Vagina (tissue), 2 donors: Measurements from ENCODE around the gene PRLH. TPM values are rescaled to one million over a fixed set of nuclear protein-coding genes. Genes with fewer than 3 reads are reported as not detected.

Experiments used
- DNase-seq, 2 donors: peaks; one replicate each; pipeline ENCODE4 v3.0.0-alpha.2; 2017; ENCODE audit errors: extremely low spot score in 2 of 2
- H3K27ac ChIP-seq: fragments of 200-600 bp; sonication (generic); one replicate; pipeline ENCODE4 v1.5.1; 2019
- H3K27me3 ChIP-seq: fragments of 200-600 bp; sonication (generic); one replicate; pipeline ENCODE4 v1.5.1; 2019
- H3K36me3 ChIP-seq, 2 donors: fragments of 200-600 bp; sonication (generic); one replicate each; pipeline ENCODE4 v1.5.1; 2017 to 2019
- H3K4me1 ChIP-seq: fragments of 200-600 bp; sonication (generic); one replicate; pipeline ENCODE4 v1.5.1; 2019
- H3K4me3 ChIP-seq, 2 donors: fragments of 200-600 bp; sonication (generic); 1 replicate in 1 of 2; 2 replicates in 1 of 2; pipeline ENCODE4 v1.5.1; 2016 to 2019
- H3K9me3 ChIP-seq: fragments of 200-600 bp; sonication (generic); one replicate; pipeline ENCODE4 v1.5.1; 2019
- POLR2A ChIP-seq, 2 donors: fragments of 450-650 bp; IDR thresholded peaks; one replicate each; pipeline ENCODE4 v1.6.1; 2017; ENCODE audit warnings: antibody characterized with exemption in 2 of 2, mild to moderate bottlenecking in 2 of 2, moderate library complexity in 2 of 2
- POLR2AphosphoS5 ChIP-seq, 2 donors: sonication (generic); formaldehyde crosslinking; IDR thresholded peaks; one replicate each; pipeline ENCODE4 v1.9.0; 2017; ENCODE audit warnings: antibody characterized with exemption in 2 of 2, mild to moderate bottlenecking in 2 of 2, low read depth in 1 of 2; ENCODE audit not compliant: insufficient read depth in 1 of 2
- intact Hi-C: fragments of 100-400 bp; cut with DNase I; formaldehyde crosslinking; loops from one replicate; pipeline ENCODE4 v1.15.1; 2023
- total RNA-seq: library from RNA; depleted of rRNA; stranded (reverse); fragments of >200 nt; gene quantifications from one replicate; pipeline ENCODE4 v1.2.3, GENCODE V29; 2016
- TF ChIP-seq, protein P1 (sequence below), 3 experiments: fragments of 450-650 bp in 2 of 3; fragments of 200-600 bp in 1 of 3; sonication (generic) in 1 of 3; IDR thresholded peaks; one replicate each; pipeline ENCODE4 v1.5.1; 2017 to 2019; ENCODE audit warnings: antibody characterized with exemption in 3 of 3, mild to moderate bottlenecking in 2 of 3, moderate library complexity in 2 of 3

The PRLH gene
- total RNA-seq, 1 donor from 2014 or later: not detected

DNA sequence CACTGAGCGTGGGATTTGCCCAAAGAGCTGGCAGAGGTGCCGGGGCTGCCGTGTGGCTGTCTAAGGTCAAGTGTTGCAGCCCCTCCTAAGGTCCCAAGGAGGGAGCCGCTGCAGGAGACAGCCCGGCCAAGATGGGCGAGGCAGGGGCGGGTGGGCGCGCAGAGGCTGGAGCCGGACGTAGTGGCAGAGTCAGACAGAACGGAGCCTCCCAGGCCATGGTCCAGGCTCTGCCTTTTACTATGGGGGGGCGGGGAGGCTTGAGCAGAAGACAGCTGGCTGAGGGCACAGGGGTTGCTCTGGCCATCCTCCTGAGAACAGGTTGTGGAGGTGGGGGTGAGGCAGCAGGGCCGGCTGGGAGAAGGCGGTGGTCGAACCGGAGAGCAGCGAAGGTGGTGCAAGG is 27.5 kb upstream of the PRLH start:
- Histone ChIP-seq H3K36me3 (peaks cover 0 to 4% of the 10 kb centered on the region in 2 donors), H3K4me1 (peaks cover 27% of the 10 kb centered on the region), H3K27me3 (no peaks in the 10 kb centered on the region), H3K27ac (peak overlapping the region; percentile 65), H3K4me3 (no peak overlapping the region), H3K9me3 (no peaks in the 10 kb centered on the region)
- TF ChIP-seq, protein P1, sequence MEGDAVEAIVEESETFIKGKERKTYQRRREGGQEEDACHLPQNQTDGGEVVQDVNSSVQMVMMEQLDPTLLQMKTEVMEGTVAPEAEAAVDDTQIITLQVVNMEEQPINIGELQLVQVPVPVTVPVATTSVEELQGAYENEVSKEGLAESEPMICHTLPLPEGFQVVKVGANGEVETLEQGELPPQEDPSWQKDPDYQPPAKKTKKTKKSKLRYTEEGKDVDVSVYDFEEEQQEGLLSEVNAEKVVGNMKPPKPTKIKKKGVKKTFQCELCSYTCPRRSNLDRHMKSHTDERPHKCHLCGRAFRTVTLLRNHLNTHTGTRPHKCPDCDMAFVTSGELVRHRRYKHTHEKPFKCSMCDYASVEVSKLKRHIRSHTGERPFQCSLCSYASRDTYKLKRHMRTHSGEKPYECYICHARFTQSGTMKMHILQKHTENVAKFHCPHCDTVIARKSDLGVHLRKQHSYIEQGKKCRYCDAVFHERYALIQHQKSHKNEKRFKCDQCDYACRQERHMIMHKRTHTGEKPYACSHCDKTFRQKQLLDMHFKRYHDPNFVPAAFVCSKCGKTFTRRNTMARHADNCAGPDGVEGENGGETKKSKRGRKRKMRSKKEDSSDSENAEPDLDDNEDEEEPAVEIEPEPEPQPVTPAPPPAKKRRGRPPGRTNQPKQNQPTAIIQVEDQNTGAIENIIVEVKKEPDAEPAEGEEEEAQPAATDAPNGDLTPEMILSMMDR (IDR thresholded peaks at IDR 0.05): no peak
- no peak for TF ChIP-seq POLR2AphosphoS5 (IDR thresholded peaks at IDR 0.05; ENCODE audit: insufficient read depth in 1 of 2, low read depth in 1 of 2)
- TF ChIP-seq POLR2A (IDR thresholded peaks at IDR 0.05): no peak
- intact Hi-C loops: no loop called here
- no peak for DNase-seq

DNA sequence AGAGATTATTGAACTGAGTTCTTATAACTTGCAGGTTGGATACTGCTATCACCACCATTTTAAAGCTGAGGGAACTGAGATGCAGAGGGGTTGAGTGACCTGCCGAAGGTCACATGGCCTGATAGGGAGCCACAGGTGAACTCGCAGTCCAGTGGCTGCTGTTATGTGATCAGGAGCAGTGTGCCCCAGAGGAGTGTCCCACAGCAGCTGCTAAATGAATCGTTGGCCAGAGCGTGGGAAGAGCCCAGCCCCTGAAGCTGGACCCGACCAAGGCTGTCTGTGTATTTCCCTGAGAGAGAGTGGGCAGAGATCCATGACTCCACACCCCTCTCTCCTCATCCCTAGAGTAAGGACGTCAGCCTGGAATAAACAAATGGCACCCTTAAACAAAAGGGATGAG is 26.7 kb upstream of the PRLH start:
- TF ChIP-seq POLR2AphosphoS5 (IDR thresholded peaks at IDR 0.05; ENCODE audit: insufficient read depth in 1 of 2, low read depth in 1 of 2) (no peak), POLR2A (IDR thresholded peaks at IDR 0.05) (no peak)
- TF ChIP-seq, protein P1 (IDR thresholded peaks at IDR 0.05): no peak
- intact Hi-C loops: no loop called here
- H3K27ac ChIP-seq: peak overlapping the region; percentile 65
- no peaks in the 10 kb centered on the region for H3K27me3 ChIP-seq
- H3K4me1 ChIP-seq: peaks cover 27% of the 10 kb centered on the region
- H3K4me3 ChIP-seq: no peak overlapping the region
- DNase-seq: no peak
- no peaks in the 10 kb centered on the region for H3K9me3 ChIP-seq
- H3K36me3 ChIP-seq: peaks cover 0 to 4% of the 10 kb centered on the region in 2 donors

DNA sequence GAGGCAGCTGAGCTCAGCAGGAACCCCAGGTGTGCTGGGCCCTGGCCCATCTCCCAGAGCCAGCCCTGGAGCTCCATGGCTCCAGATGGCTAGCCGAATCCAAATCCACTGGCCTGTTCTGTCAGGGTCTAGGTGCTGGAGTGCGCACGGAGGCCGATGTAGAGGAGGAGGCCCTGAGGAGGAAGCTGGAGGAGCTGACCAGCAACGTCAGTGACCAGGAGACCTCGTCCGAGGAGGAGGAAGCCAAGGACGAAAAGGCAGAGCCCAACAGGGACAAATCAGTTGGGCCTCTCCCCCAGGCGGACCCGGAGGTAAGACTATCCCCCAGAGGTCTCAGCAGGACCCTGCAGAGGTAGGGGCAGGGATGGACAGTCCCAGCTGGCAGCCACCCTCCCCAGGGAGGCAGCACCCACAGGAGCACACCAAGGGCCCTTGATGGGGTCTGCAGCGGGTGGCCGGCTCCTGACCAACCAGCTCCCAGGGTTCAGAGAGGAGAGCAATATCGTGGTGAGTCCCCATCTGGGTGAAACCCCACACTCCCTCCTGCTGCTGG is 26.1 kb upstream of the PRLH start:
- H3K4me1 ChIP-seq: peaks cover 27% of the 10 kb centered on the region
- DNase-seq: no peak
- H3K27me3 ChIP-seq: no peaks in the 10 kb centered on the region
- H3K36me3 ChIP-seq: peaks cover 0 to 3% of the 10 kb centered on the region in 2 donors
- TF ChIP-seq, protein P1 (IDR thresholded peaks at IDR 0.05): no peak
- no peak for TF ChIP-seq POLR2A (IDR thresholded peaks at IDR 0.05)
- TF ChIP-seq POLR2AphosphoS5 (IDR thresholded peaks at IDR 0.05; ENCODE audit: insufficient read depth in 1 of 2, low read depth in 1 of 2): no peak
- H3K27ac ChIP-seq: peak overlapping the region; percentile 65
- H3K9me3 ChIP-seq: no peaks in the 10 kb centered on the region
- no peak overlapping the region for H3K4me3 ChIP-seq
- intact Hi-C loops: no loop called here

DNA sequence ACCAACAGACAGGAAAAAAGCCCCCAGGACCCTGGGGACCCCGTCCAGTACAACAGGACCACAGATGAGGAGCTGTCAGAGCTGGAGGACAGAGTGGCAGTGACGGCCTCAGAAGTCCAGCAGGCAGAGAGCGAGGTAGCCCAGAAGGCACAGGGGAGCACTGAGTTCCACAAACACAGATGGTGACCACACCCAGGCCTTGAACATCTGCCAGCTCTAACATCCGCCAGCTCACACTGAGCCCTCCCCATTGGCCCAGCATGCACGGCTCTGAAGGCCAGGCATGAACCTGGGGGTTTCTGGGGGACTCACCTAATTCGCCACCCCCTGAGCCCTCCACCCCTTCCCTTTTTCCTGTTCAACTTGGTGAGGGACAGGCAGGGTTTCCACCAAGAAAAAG is 25.6 kb upstream of the PRLH start:
- Histone ChIP-seq H3K4me3 (no peak overlapping the region), H3K27ac (peak overlapping the region; percentile 65), H3K27me3 (no peaks in the 10 kb centered on the region), H3K4me1 (peaks cover 27% of the 10 kb centered on the region), H3K9me3 (no peaks in the 10 kb centered on the region), H3K36me3 (no peaks in the 10 kb centered on the region)
- intact Hi-C loops: no loop called here
- DNase-seq: no peak
- TF ChIP-seq POLR2A (IDR thresholded peaks at IDR 0.05) (no peak), POLR2AphosphoS5 (IDR thresholded peaks at IDR 0.05; ENCODE audit: insufficient read depth in 1 of 2, low read depth in 1 of 2) (no peak)
- TF ChIP-seq, protein P1 (IDR thresholded peaks at IDR 0.05): no peak

DNA sequence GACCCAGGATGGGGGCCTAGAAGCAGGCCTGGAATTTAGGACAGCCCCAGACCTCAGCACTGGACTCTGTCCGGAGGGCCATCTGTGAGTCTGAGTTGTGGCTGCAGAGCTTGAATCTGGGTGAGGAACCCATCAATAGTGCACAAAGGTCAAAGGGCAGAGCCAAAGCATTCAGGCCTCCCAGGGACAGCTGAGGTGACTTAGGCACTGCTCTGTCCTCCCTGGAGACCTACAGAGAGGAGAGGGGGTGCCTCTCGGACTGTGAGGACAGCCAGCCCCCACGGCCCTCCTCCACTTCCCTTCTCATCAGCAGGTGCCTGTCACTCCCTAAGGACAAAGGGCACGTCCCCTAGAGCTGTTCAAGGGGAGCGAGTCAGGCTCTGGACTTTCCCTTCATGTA is 25.1 kb upstream of the PRLH start:
- intact Hi-C loops: no loop called here
- no peaks in the 10 kb centered on the region for H3K9me3 ChIP-seq
- H3K27me3 ChIP-seq: no peaks in the 10 kb centered on the region
- H3K27ac ChIP-seq: peak overlapping the region; percentile 65
- H3K4me1 ChIP-seq: peaks cover 27% of the 10 kb centered on the region
- no peak overlapping the region for H3K4me3 ChIP-seq
- DNase-seq: no peak
- H3K36me3 ChIP-seq: no peaks in the 10 kb centered on the region
- TF ChIP-seq POLR2A (IDR thresholded peaks at IDR 0.05): no peak
- TF ChIP-seq POLR2AphosphoS5 (IDR thresholded peaks at IDR 0.05; ENCODE audit: insufficient read depth in 1 of 2, low read depth in 1 of 2): no peak
- TF ChIP-seq, protein P1 (IDR thresholded peaks at IDR 0.05): no peak
